ENCODE data around the gene HPF1. TPM values are rescaled to one million over a fixed set of nuclear protein-coding genes. Genes with fewer than 3 reads are reported as not detected.

Gene HPF1
- total RNA-seq, 1 donor from 2014 or later = 28.4 TPM

GRCh38 chr4:169770416-169770815 is 12.7 kb upstream of the HPF1 start:
- TF ChIP-seq, protein P1, sequence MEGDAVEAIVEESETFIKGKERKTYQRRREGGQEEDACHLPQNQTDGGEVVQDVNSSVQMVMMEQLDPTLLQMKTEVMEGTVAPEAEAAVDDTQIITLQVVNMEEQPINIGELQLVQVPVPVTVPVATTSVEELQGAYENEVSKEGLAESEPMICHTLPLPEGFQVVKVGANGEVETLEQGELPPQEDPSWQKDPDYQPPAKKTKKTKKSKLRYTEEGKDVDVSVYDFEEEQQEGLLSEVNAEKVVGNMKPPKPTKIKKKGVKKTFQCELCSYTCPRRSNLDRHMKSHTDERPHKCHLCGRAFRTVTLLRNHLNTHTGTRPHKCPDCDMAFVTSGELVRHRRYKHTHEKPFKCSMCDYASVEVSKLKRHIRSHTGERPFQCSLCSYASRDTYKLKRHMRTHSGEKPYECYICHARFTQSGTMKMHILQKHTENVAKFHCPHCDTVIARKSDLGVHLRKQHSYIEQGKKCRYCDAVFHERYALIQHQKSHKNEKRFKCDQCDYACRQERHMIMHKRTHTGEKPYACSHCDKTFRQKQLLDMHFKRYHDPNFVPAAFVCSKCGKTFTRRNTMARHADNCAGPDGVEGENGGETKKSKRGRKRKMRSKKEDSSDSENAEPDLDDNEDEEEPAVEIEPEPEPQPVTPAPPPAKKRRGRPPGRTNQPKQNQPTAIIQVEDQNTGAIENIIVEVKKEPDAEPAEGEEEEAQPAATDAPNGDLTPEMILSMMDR (IDR thresholded peaks at IDR 0.05; ENCODE audit: unreplicated experiment) = no peak
- DNase-seq (ENCODE audit: low spot score in 2 of 2, unreplicated experiment in 2 of 2) = no peak
- Mint-ChIP-seq H3K27me3 (ENCODE audit: low read depth) (no peaks in the 10 kb centered on the region), H3K9me3 (no peaks in the 10 kb centered on the region), H3K4me1 (peaks cover 8% of the 10 kb centered on the region), H3K27ac (no peak overlapping the region), H3K4me3 (no peak overlapping the region), H3K36me3 (no peaks in the 10 kb centered on the region)

DNA sequence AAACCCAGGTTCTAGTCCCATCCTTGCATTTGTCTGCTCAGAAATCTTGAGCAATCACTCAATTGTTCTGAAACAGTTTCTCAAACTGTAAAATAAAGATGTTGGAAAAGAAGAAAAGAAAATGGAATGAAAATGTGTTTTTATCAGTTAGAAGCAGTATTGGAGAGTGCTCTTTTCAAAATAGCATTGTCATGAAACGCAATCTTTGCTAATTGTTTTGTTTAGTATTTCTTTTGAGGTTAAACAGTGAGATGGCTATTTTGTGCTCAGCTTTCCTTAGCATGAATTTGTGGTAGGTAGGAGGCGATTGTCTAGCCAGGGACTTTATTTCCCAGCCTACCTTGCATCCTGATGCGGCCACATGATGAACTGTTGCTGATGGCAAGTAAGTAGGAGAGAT is 10.6 kb upstream of the HPF1 start:
- no peak overlapping the region for H3K27ac Mint-ChIP-seq
- H3K36me3 Mint-ChIP-seq = no peaks in the 10 kb centered on the region
- H3K4me3 Mint-ChIP-seq = no peak overlapping the region
- peaks cover 8% of the 10 kb centered on the region for H3K4me1 Mint-ChIP-seq
- TF ChIP-seq, protein P1 (IDR thresholded peaks at IDR 0.05; ENCODE audit: unreplicated experiment) = no peak
- no peaks in the 10 kb centered on the region for H3K27me3 Mint-ChIP-seq (ENCODE audit: low read depth)
- no peaks in the 10 kb centered on the region for H3K9me3 Mint-ChIP-seq
- DNase-seq (ENCODE audit: low spot score in 2 of 2, unreplicated experiment in 2 of 2) = no peak

GRCh38 chr4:169766741-169767140 is 9.0 kb upstream of the HPF1 start:
- no peaks in the 10 kb centered on the region for H3K36me3 Mint-ChIP-seq
- H3K27ac Mint-ChIP-seq = no peak overlapping the region
- TF ChIP-seq, protein P1 (IDR thresholded peaks at IDR 0.05; ENCODE audit: unreplicated experiment) = no peak
- no peak for DNase-seq (ENCODE audit: low spot score in 2 of 2, unreplicated experiment in 2 of 2)
- H3K4me3 Mint-ChIP-seq = no peak overlapping the region
- no peaks in the 10 kb centered on the region for H3K9me3 Mint-ChIP-seq
- peaks cover 11% of the 10 kb centered on the region for H3K4me1 Mint-ChIP-seq
- no peaks in the 10 kb centered on the region for H3K27me3 Mint-ChIP-seq (ENCODE audit: low read depth)

GRCh38 chr4:169765835-169766234 is 8.1 kb upstream of the HPF1 start:
- no peaks in the 10 kb centered on the region for H3K36me3 Mint-ChIP-seq
- TF ChIP-seq, protein P1 (IDR thresholded peaks at IDR 0.05; ENCODE audit: unreplicated experiment) = no peak
- H3K27ac Mint-ChIP-seq = peak overlapping the region; percentile 12
- H3K27me3 Mint-ChIP-seq (ENCODE audit: low read depth) = no peaks in the 10 kb centered on the region
- peaks cover 10% of the 10 kb centered on the region for H3K4me1 Mint-ChIP-seq
- no peak for DNase-seq (ENCODE audit: low spot score in 2 of 2, unreplicated experiment in 2 of 2)
- no peak overlapping the region for H3K4me3 Mint-ChIP-seq
- no peaks in the 10 kb centered on the region for H3K9me3 Mint-ChIP-seq

DNA sequence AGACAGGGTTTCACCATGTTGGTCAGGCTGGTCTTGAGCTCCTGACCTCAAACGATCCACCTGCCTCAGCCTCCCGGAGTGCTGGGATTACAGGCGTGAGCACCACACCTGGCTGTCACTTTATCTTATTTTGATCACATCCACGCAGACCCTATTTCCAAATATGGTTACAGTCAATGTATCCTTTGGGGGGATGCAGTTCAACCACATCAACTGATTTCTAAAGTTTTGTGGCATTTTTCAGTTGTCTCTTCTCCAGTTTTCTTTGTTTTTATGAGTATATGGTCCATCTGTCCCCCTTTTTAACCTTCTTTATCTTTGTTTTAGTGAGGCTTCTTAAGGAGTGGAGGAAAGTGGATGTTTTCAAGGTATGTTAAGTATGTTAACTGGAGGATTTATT is 4.1 kb upstream of the HPF1 start:
- no peak overlapping the region for H3K4me3 Mint-ChIP-seq
- TF ChIP-seq, protein P1 (IDR thresholded peaks at IDR 0.05; ENCODE audit: unreplicated experiment) = no peak
- DNase-seq (ENCODE audit: low spot score in 2 of 2, unreplicated experiment in 2 of 2) = no peak
- peaks cover 2% of the 10 kb centered on the region for H3K27me3 Mint-ChIP-seq (ENCODE audit: low read depth)
- no peaks in the 10 kb centered on the region for H3K36me3 Mint-ChIP-seq
- H3K4me1 Mint-ChIP-seq = peaks cover 9% of the 10 kb centered on the region
- H3K27ac Mint-ChIP-seq = no peak overlapping the region
- no peaks in the 10 kb centered on the region for H3K9me3 Mint-ChIP-seq

GRCh38 chr4:169758401-169758962 is 738 bp upstream of the HPF1 start:
- TF ChIP-seq, protein P1 (IDR thresholded peaks at IDR 0.05; ENCODE audit: unreplicated experiment) = no peak
- Mint-ChIP-seq H3K27me3 (ENCODE audit: low read depth) (peaks cover 2% of the 10 kb centered on the region), H3K4me3 (peak overlapping the region; percentile 78), H3K4me1 (peaks cover 19% of the 10 kb centered on the region), H3K27ac (no peak overlapping the region), H3K9me3 (no peaks in the 10 kb centered on the region), H3K36me3 (no peaks in the 10 kb centered on the region)
- DNase-seq (ENCODE audit: low spot score in 2 of 2, unreplicated experiment in 2 of 2) = no peak

All from mesothelial cell of epicardium (in vitro differentiated cells).